Measurements from ENCODE around the gene PRKAG3. TPM values are rescaled to one million over a fixed set of nuclear protein-coding genes. Genes with fewer than 3 reads are reported as not detected.

Gene PRKAG3
- total RNA-seq, 1 donor from 2014 or later: not detected

GRCh38 chr2:218857371-218858137, 26.0 kb upstream of the PRKAG3 start:
- intact Hi-C loops (cut with micrococcal nuclease): no loop called here
- H3K36me3 Mint-ChIP-seq (ENCODE audit: low read depth): no peaks in the 10 kb centered on the region
- no peak overlapping the region for H3K4me3 Mint-ChIP-seq
- no peaks in the 10 kb centered on the region for H3K9me3 Mint-ChIP-seq
- peaks cover 19% of the 10 kb centered on the region for H3K4me1 Mint-ChIP-seq
- DNase-seq: no peak
- ATAC-seq (ENCODE audit: low read depth): no peak
- POLR2A ChIA-PET: interaction anchor here (1.2 kb wide), 1 partner anchor 52 kb away, joined by 3 read pairs; no protein-coding TSS in a partner anchor
- H3K27ac Mint-ChIP-seq: no peak overlapping the region
- H3K27me3 Mint-ChIP-seq: peaks cover 75% of the 10 kb centered on the region
- CTCF ChIA-PET: interaction anchor here (1.1 to 3.3 kb wide), 2 partner anchors 10 to 40 kb away, joined by 3 to 15 read pairs; no protein-coding TSS in a partner anchor
- no peak for TF ChIP-seq CTCF (IDR thresholded peaks at IDR 0.05)

- intact Hi-C loops (cut with micrococcal nuclease): no loop called here
- Mint-ChIP-seq H3K27me3 (peaks cover 74% of the 10 kb centered on the region), H3K9me3 (no peaks in the 10 kb centered on the region), H3K36me3 (ENCODE audit: low read depth) (no peaks in the 10 kb centered on the region), H3K4me1 (peaks cover 19% of the 10 kb centered on the region), H3K27ac (no peak overlapping the region), H3K4me3 (no peak overlapping the region)
- no peak for TF ChIP-seq CTCF (IDR thresholded peaks at IDR 0.05)
- POLR2A ChIA-PET: no interaction called here
- no peak for DNase-seq
- CTCF ChIA-PET: interaction anchor here (3.3 kb wide), 1 partner anchor 41 kb away, joined by 15 read pairs; no protein-coding TSS in a partner anchor
- no peak for ATAC-seq (ENCODE audit: low read depth)
These were observed 25.3 kb upstream of the PRKAG3 start for GRCh38 chr2:218856896-218857243.

- DNase-seq: no peak
- no peak overlapping the region for H3K27ac Mint-ChIP-seq
- POLR2A ChIA-PET: interaction anchor here (0.7 to 1.7 kb wide), 2 partner anchors 36 to 42 kb away, joined by 3 read pairs; no protein-coding TSS in a partner anchor
- TF ChIP-seq CTCF (IDR thresholded peaks at IDR 0.05): no peak
- H3K4me3 Mint-ChIP-seq: no peak overlapping the region
- ATAC-seq (ENCODE audit: low read depth): no peak
- H3K27me3 Mint-ChIP-seq: peaks cover 69% of the 10 kb centered on the region
- no peaks in the 10 kb centered on the region for H3K36me3 Mint-ChIP-seq (ENCODE audit: low read depth)
- no peaks in the 10 kb centered on the region for H3K9me3 Mint-ChIP-seq
- CTCF ChIA-PET: interaction anchor here (3.3 kb wide), 1 partner anchor 42 kb away, joined by 15 read pairs; no protein-coding TSS in a partner anchor
- peaks cover 18% of the 10 kb centered on the region for H3K4me1 Mint-ChIP-seq
- intact Hi-C loops (cut with micrococcal nuclease): no loop called here
These were observed 24.7 kb upstream of the PRKAG3 start for GRCh38 chr2:218856167-218856895.

GRCh38 chr2:218855305-218856166, 23.9 kb upstream of the PRKAG3 start:
- no peaks in the 10 kb centered on the region for H3K9me3 Mint-ChIP-seq
- H3K36me3 Mint-ChIP-seq (ENCODE audit: low read depth): no peaks in the 10 kb centered on the region
- H3K27me3 Mint-ChIP-seq: peaks cover 69% of the 10 kb centered on the region
- ATAC-seq (ENCODE audit: low read depth) (no peak), DNase-seq (no peak)
- no peak overlapping the region for H3K27ac Mint-ChIP-seq
- no peak overlapping the region for H3K4me3 Mint-ChIP-seq
- intact Hi-C loops (cut with micrococcal nuclease): no loop called here
- TF ChIP-seq CTCF (IDR thresholded peaks at IDR 0.05): no peak
- CTCF ChIA-PET: interaction anchor here (3.3 to 4.6 kb wide), 2 partner anchors 42 kb away, joined by 15 to 53 read pairs; no protein-coding TSS in a partner anchor
- POLR2A ChIA-PET: interaction anchor here (0.7 to 1.7 kb wide), 2 partner anchors 37 to 43 kb away, joined by 3 read pairs; no protein-coding TSS in a partner anchor
- H3K4me1 Mint-ChIP-seq: peaks cover 12% of the 10 kb centered on the region
